Renal cortex interstitium (tissue), 11 donors: ENCODE data around the gene ADGRD1. TPM values are rescaled to one million over a fixed set of nuclear protein-coding genes. Genes with fewer than 3 reads are reported as not detected.

Source experiments
- DNase-seq, 11 donors: peaks; one replicate each; pipeline ENCODE4 v3.0.0-alpha.2; 2013; ENCODE audit warnings: low read depth in 9 of 11, low spot score in 4 of 11; ENCODE audit errors: extremely low read depth in 1 of 11
- polyA plus RNA-seq, 3 donors: library from polyadenylated mRNA; unstranded; fragments of 120-200 nt; gene quantifications; one replicate each; pipeline ENCODE4 v1.2.1, GENCODE V29; 2013; ENCODE audit not compliant: insufficient read length in 3 of 3

Gene ADGRD1
- polyA plus RNA-seq, 3 donors: 12.8 to 15.0 (median 14.3) TPM

- DNase-seq: no peak
These were observed 177.5 kb downstream of the ADGRD1 start for GRCh38 chr12:131131077-131131807.

GRCh38 chr12:131131808-131132117, 178.1 kb downstream of the ADGRD1 start:
- DNase-seq: no peak

- peak; percentile 54 to 78 (median 64) for DNase-seq
These were observed 178.6 kb downstream of the ADGRD1 start for GRCh38 chr12:131132118-131132892.

- no peak for DNase-seq
These were observed 179.6 kb downstream of the ADGRD1 start for GRCh38 chr12:131133015-131133905.

- no peak for DNase-seq
These were observed 180.3 kb downstream of the ADGRD1 start for GRCh38 chr12:131133994-131134393.

- DNase-seq: no peak
These were observed 181.0 kb downstream of the ADGRD1 start for GRCh38 chr12:131134523-131135310.

- no peak for DNase-seq
These were observed 181.6 kb downstream of the ADGRD1 start for GRCh38 chr12:131135311-131135785.

- no peak for DNase-seq
These were observed 182.3 kb downstream of the ADGRD1 start for GRCh38 chr12:131135786-131136538.

GRCh38 chr12:131136539-131136872, 182.8 kb downstream of the ADGRD1 start:
- DNase-seq: no peak

GRCh38 chr12:131137009-131137835, 183.5 kb downstream of the ADGRD1 start:
- DNase-seq: no peak

- DNase-seq: peak in 9 of 11 donors; percentile 61 to 81 (median 74)
These were observed 184.3 kb downstream of the ADGRD1 start for GRCh38 chr12:131137836-131138637.

- no peak for DNase-seq
These were observed 185.1 kb downstream of the ADGRD1 start for GRCh38 chr12:131138638-131139362.

- DNase-seq: no peak
These were observed 185.8 kb downstream of the ADGRD1 start for GRCh38 chr12:131139363-131140068.

- no peak for DNase-seq
These were observed 186.3 kb downstream of the ADGRD1 start for GRCh38 chr12:131140069-131140435.

- DNase-seq: no peak
These were observed 187.0 kb downstream of the ADGRD1 start for GRCh38 chr12:131140697-131141096.
